Upper lobe of left lung (tissue), 4 donors: ENCODE measurements around the gene ATP11A.

ENCODE experiments used
- POLR2AphosphoS5 ChIP-seq, 2 donors: sonication (generic); formaldehyde crosslinking; IDR thresholded peaks; one replicate each; pipeline ENCODE4 v1.5.1; 2017; ENCODE audit warnings: antibody characterized with exemption in 2 of 2
- TF ChIP-seq, protein P1 (sequence below), 6 experiments: fragments of 450-650 bp in 4 of 6; fragments of 200-600 bp in 2 of 6; sonication (generic) in 2 of 6; IDR thresholded peaks; one replicate each; pipeline ENCODE4 v1.5.1; 2016 to 2019; ENCODE audit warnings: antibody characterized with exemption in 6 of 6

DNA sequence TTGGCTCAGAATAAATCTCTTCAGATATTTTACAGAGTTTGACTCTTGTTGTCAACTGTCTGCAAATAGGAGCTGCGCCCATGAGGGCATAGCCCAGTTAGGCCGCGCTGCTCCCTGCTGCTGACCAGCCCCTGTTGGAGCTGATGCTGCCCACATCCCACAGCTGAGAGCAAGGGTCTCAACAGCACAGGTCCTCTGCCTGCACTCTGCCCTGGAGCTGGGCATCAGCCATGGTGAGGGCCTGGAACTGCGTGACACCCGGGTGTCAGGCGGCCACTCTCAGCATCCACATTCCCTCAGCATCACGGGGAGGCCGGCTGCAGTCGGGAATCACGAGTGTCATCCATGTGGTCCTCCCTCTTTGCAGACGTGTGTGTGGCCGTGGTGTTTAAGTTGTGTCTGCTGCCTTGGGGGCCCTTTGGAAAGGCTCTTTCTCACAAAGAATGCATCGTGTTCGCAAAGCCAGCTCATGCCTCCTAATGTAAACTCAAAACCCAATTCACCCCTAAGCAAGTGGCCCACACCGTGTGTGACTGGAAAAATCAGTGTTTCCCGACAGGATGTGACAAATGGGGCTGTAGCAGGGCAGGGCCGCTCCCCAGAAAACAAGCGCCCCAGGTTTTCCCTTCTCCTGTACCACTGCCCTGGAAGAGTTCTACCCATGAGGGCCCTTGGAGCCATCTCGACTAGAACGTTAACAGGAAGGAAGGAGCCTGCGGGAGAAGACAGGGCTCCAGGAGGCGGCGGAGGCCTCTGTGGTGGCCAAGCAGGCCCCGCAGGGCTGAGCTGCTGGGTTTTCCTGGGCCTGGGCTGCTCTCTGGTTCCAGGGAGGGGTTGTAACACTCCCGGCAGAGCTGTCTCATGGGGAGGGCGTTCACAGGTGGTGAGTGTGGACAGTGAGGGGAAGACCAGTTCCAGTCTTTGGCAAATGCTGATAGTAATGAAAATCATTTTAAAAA is 20.3 kb downstream of the ATP11A start:
- TF ChIP-seq, protein P1, sequence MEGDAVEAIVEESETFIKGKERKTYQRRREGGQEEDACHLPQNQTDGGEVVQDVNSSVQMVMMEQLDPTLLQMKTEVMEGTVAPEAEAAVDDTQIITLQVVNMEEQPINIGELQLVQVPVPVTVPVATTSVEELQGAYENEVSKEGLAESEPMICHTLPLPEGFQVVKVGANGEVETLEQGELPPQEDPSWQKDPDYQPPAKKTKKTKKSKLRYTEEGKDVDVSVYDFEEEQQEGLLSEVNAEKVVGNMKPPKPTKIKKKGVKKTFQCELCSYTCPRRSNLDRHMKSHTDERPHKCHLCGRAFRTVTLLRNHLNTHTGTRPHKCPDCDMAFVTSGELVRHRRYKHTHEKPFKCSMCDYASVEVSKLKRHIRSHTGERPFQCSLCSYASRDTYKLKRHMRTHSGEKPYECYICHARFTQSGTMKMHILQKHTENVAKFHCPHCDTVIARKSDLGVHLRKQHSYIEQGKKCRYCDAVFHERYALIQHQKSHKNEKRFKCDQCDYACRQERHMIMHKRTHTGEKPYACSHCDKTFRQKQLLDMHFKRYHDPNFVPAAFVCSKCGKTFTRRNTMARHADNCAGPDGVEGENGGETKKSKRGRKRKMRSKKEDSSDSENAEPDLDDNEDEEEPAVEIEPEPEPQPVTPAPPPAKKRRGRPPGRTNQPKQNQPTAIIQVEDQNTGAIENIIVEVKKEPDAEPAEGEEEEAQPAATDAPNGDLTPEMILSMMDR (IDR thresholded peaks at IDR 0.05): no peak
- TF ChIP-seq POLR2AphosphoS5 (IDR thresholded peaks at IDR 0.05): no peak
